Keratinocyte (primary cell): ENCODE results near the gene PRLHR.

Source experiments
- CTCF ChIP-seq, 3 experiments: IDR thresholded peaks in 1 of 3; conservative IDR thresholded peaks in 1 of 3; optimal IDR thresholded peaks in 1 of 3; 2 replicates in 2 of 3; 3 replicates in 1 of 3; pipeline versions ENCODE3 to v1.5.1; 2011; ENCODE audit warnings: low read length in 3 of 3, mild to moderate bottlenecking in 3 of 3, moderate library complexity in 2 of 3, control low read depth in 1 of 3, inconsistent platforms in 1 of 3; ENCODE audit not compliant: insufficient read depth in 2 of 3; ENCODE audit errors: extremely low read depth in 1 of 3
- EZH2 ChIP-seq: IDR thresholded peaks from one replicate; pipeline ENCODE4 v1.6.1; 2012; ENCODE audit warnings: inconsistent platforms, mild to moderate bottlenecking, low read length, moderate library complexity

- TF ChIP-seq CTCF (optimal IDR thresholded peaks at IDR 0.05 in 1 of 3, IDR thresholded peaks at IDR 0.05 in 1 of 3, conservative IDR thresholded peaks at IDR 0.05 in 1 of 3; ENCODE audit: extremely low read depth in 1 of 3, insufficient read depth in 2 of 3, low read length in 3 of 3) (no peak), EZH2 (no peak)
These were observed 25.6 kb downstream of the PRLHR start for GRCh38 chr10:118569882-118570252.
